SK-N-SH (cell line): ENCODE data around the gene WDR26. TPM values are rescaled to one million over a fixed set of nuclear protein-coding genes. Genes with fewer than 3 reads are reported as not detected.
A peak's percentile ranks its signal among the peaks of the same experiment; 100 is the strongest.

Source experiments
- CTCF ChIA-PET: fragments of 300-600, 350-600 bp; formaldehyde crosslinking; extraction: SDS; loops from one replicate; lab custom pipeline; 2021; lab: Yijun Ruan, JAX
- POLR2A ChIA-PET: fragments of 350-600 bp; sonication (Branson Sonifier 250); formaldehyde crosslinking; extraction: SDS; loops from one replicate; lab custom pipeline; 2020; ENCODE audit warnings: antibody characterized with exemption, inconsistent platforms; lab: Yijun Ruan, JAX
- DNase-seq: peaks from one replicate; pipeline ENCODE4 v3.0.0; 2012
- H2AFZ ChIP-seq: fragments of 200-600 bp; sonication (generic); 2 replicates; pipeline ENCODE4 v1.8.1; 2016; ENCODE audit warnings: antibody characterized with exemption, mild to moderate bottlenecking, low read depth
- H3F3A ChIP-seq: fragments of 200-600 bp; sonication (generic); replicated peaks from 2 replicates; pipeline ENCODE3; 2016; ENCODE audit warnings: antibody characterized with exemption, mild to moderate bottlenecking; ENCODE audit not compliant: insufficient read depth
- H3K27ac ChIP-seq, 2 experiments: fragments of 200-500 bp in 1 of 2; fragments of 200-600 bp in 1 of 2; sonication (Bioruptor generic) in 1 of 2; sonication (generic), shearing (Covaris generic) in 1 of 2; 2 replicates each; pipeline versions ENCODE4 v1.5.1 to v1.6.1; 2014 to 2016; ENCODE audit warnings: low read depth in 2 of 2, inconsistent platforms in 1 of 2, low read length in 1 of 2, mild to moderate bottlenecking in 1 of 2, mixed read lengths in 1 of 2
- H3K27me3 ChIP-seq: fragments of 200-600 bp; sonication (generic), shearing (Covaris generic); 2 replicates; pipeline ENCODE4 v1.6.1; 2016; ENCODE audit warnings: mixed run types; ENCODE audit not compliant: insufficient read depth
- H3K36me3 ChIP-seq, 2 experiments: fragments of 200-500 bp in 1 of 2; fragments of 200-600 bp in 1 of 2; sonication (Bioruptor generic) in 1 of 2; sonication (generic) in 1 of 2; replicated peaks in 1 of 2; 2 replicates each; pipeline versions ENCODE3 to v1.5.1; 2014 to 2016; ENCODE audit warnings: low read length in 1 of 2, mild to moderate bottlenecking in 1 of 2; ENCODE audit not compliant: insufficient read depth in 2 of 2, control insufficient read depth in 1 of 2
- H3K4me1 ChIP-seq, 2 experiments: fragments of 200-500 bp in 1 of 2; fragments of 200-600 bp in 1 of 2; sonication (Bioruptor generic) in 1 of 2; sonication (generic), shearing (Covaris generic) in 1 of 2; 2 replicates each; pipeline versions ENCODE4 v1.5.1 to v1.6.1; 2014 to 2016; ENCODE audit warnings: low read depth in 1 of 2, low read length in 1 of 2, mixed run types in 1 of 2; ENCODE audit not compliant: insufficient read depth in 2 of 2, control insufficient read depth in 1 of 2
- H3K4me2 ChIP-seq: fragments of 200-600 bp; sonication (generic), shearing (Covaris generic); 2 replicates; pipeline ENCODE4 v1.6.1; 2017; ENCODE audit warnings: mixed run types
- H3K4me3 ChIP-seq, 2 experiments: fragments of 200-500 bp in 1 of 2; fragments of 200-600 bp in 1 of 2; sonication (Bioruptor generic) in 1 of 2; sonication (generic), shearing (Covaris generic) in 1 of 2; 2 replicates each; pipeline versions ENCODE4 v1.5.1 to v1.8.1; 2014 to 2016; ENCODE audit warnings: low read depth in 2 of 2, inconsistent platforms in 1 of 2, low read length in 1 of 2, mild to moderate bottlenecking in 1 of 2, mixed read lengths in 1 of 2, moderate library complexity in 1 of 2
- H3K79me2 ChIP-seq: fragments of 200-600 bp; sonication (generic); 2 replicates; pipeline ENCODE4 v1.8.1; 2017; ENCODE audit warnings: mild to moderate bottlenecking; ENCODE audit not compliant: insufficient read depth
- H3K9ac ChIP-seq: fragments of 200-600 bp; sonication (generic); 2 replicates; pipeline ENCODE4 v1.6.1; 2017; ENCODE audit warnings: mixed run types
- H3K9me2 ChIP-seq: fragments of 200-600 bp; sonication (generic); 2 replicates; pipeline ENCODE4 v1.6.1; 2017; ENCODE audit warnings: mixed run types
- H3K9me3 ChIP-seq: fragments of 200-600 bp; sonication (generic); 2 replicates; pipeline ENCODE4 v1.6.1; 2017; ENCODE audit warnings: mixed run types, mild to moderate bottlenecking, moderate library complexity
- H4K20me1 ChIP-seq: fragments of 200-600 bp; sonication (generic); 2 replicates; pipeline ENCODE4 v1.6.1; 2017; ENCODE audit warnings: mild to moderate bottlenecking, mixed run types; ENCODE audit not compliant: insufficient read depth
- CHD2 ChIP-seq: fragments of 150-350 bp; IDR thresholded peaks from 2 replicates; pipeline ENCODE4 v1.6.1; 2018; ENCODE audit warnings: low read length; ENCODE audit not compliant: partially characterized antibody
- ELF1 ChIP-seq: IDR thresholded peaks from 2 replicates; pipeline ENCODE4 v1.4.0; 2012
- EP300 ChIP-seq, 2 experiments: IDR thresholded peaks; 2 replicates each; pipeline versions ENCODE4 v1.4.0 to v1.6.1; 2012; ENCODE audit warnings: borderline replicate concordance in 1 of 2, low read depth in 1 of 2, low read length in 1 of 2
- EZH2phosphoT487 ChIP-seq: fragments of 200-600 bp; sonication (generic); IDR thresholded peaks from 2 replicates; pipeline ENCODE4 v1.6.1; 2017; ENCODE audit warnings: low read depth, mixed run types, mild to moderate bottlenecking, antibody characterized with exemption, moderate library complexity, borderline replicate concordance
- FOSL2 ChIP-seq: IDR thresholded peaks from 2 replicates; pipeline ENCODE4 v1.4.0; 2012; ENCODE audit warnings: low read depth, mild to moderate bottlenecking, moderate library complexity, borderline replicate concordance
- FOXJ3 ChIP-seq: sonication (generic); formaldehyde crosslinking; IDR thresholded peaks from 2 replicates; pipeline ENCODE4 v1.5.1; 2020; ENCODE audit warnings: mild to moderate bottlenecking, missing genetic modification reagents
- GABPA ChIP-seq: IDR thresholded peaks from 2 replicates; pipeline ENCODE4 v1.4.0; 2012; ENCODE audit warnings: low read depth, mild to moderate bottlenecking
- GATA2 ChIP-seq: sonication (generic); formaldehyde crosslinking; IDR thresholded peaks from 2 replicates; pipeline ENCODE4 v1.5.0; 2020; ENCODE audit warnings: mild to moderate bottlenecking, missing genetic modification reagents
- JUND ChIP-seq: IDR thresholded peaks from 2 replicates; pipeline ENCODE4 v1.4.0; 2012
- MEF2A ChIP-seq: IDR thresholded peaks from 2 replicates; pipeline ENCODE4 v1.4.0; 2012; ENCODE audit warnings: low read depth, borderline replicate concordance
- MXI1 ChIP-seq: IDR thresholded peaks from 2 replicates; pipeline ENCODE4 v1.6.1; 2012; ENCODE audit warnings: mild to moderate bottlenecking, low read depth, low read length, improper control_type of control experiment
- NFIC ChIP-seq: IDR thresholded peaks from 2 replicates; pipeline ENCODE4 v1.4.0; 2012; ENCODE audit warnings: borderline replicate concordance
- NRF1 ChIP-seq: IDR thresholded peaks from 2 replicates; pipeline ENCODE4 v1.6.1; 2012; ENCODE audit warnings: low read depth, mild to moderate bottlenecking, low read length
- POLR2AphosphoS5 ChIP-seq: IDR thresholded peaks from 2 replicates; pipeline ENCODE4 v1.6.1; 2012; ENCODE audit warnings: low read depth, low read length
- RAD21 ChIP-seq: IDR thresholded peaks from 2 replicates; pipeline ENCODE4 v1.6.1; 2012; ENCODE audit warnings: mild to moderate bottlenecking, low read length
- RCOR1 ChIP-seq: fragments of 150-350 bp; IDR thresholded peaks from 2 replicates; pipeline ENCODE4 v1.6.1; 2017; ENCODE audit warnings: antibody characterized with exemption, low read length
- SIN3A ChIP-seq: IDR thresholded peaks from 2 replicates; pipeline ENCODE4 v1.6.1; 2012; ENCODE audit warnings: low read depth, mild to moderate bottlenecking, low read length, moderate library complexity, borderline replicate concordance
- SMC3 ChIP-seq: IDR thresholded peaks from 2 replicates; pipeline ENCODE4 v1.6.1; 2012; ENCODE audit warnings: low read depth, low read length, improper control_type of control experiment
- TAF1 ChIP-seq: IDR thresholded peaks from 2 replicates; pipeline ENCODE4 v1.6.1; 2012; ENCODE audit warnings: low read depth, mild to moderate bottlenecking, low read length, moderate library complexity, borderline replicate concordance
- TCF12 ChIP-seq: IDR thresholded peaks from 2 replicates; pipeline ENCODE4 v1.4.0; 2012
- TEAD4 ChIP-seq: IDR thresholded peaks from 2 replicates; pipeline ENCODE4 v1.4.0; 2012; ENCODE audit warnings: mild to moderate bottlenecking, borderline replicate concordance; ENCODE audit not compliant: insufficient read depth
- WGBS: methylation state at CpG from one replicate; pipeline ENCODE4 v1.1.6; 2017; ENCODE audit warnings: low lambda C conversion rate; 5-methylcytosine and 5-hydroxymethylcytosine counted together
- polyA plus RNA-seq, 3 experiments: library from polyadenylated mRNA; depleted of rRNA; stranded (reverse); fragments of >200 nt; gene quantifications; 2 replicates each; pipeline ENCODE4 v1.2.3, GENCODE V29; 2012
- TF ChIP-seq, protein P1 (sequence below): IDR thresholded peaks from 2 replicates; pipeline ENCODE4 v1.4.0; 2012; ENCODE audit warnings: low read depth
- TF ChIP-seq, protein P2 (sequence below): IDR thresholded peaks from 2 replicates; pipeline ENCODE4; 2012
- TF ChIP-seq, protein P3 (sequence below): fragments of 150-350 bp; IDR thresholded peaks from 2 replicates; pipeline ENCODE4 v1.6.1; 2016; ENCODE audit warnings: mild to moderate bottlenecking, low read depth, low read length
- TF ChIP-seq, protein P4 (sequence below): IDR thresholded peaks from 2 replicates; pipeline ENCODE4 v1.4.0; 2012; ENCODE audit warnings: low read depth, borderline replicate concordance

WDR26 gene
- polyA plus RNA-seq, 1 of the 3 experiments (the other 2 are of a cell fraction): 21.2 TPM

DNA sequence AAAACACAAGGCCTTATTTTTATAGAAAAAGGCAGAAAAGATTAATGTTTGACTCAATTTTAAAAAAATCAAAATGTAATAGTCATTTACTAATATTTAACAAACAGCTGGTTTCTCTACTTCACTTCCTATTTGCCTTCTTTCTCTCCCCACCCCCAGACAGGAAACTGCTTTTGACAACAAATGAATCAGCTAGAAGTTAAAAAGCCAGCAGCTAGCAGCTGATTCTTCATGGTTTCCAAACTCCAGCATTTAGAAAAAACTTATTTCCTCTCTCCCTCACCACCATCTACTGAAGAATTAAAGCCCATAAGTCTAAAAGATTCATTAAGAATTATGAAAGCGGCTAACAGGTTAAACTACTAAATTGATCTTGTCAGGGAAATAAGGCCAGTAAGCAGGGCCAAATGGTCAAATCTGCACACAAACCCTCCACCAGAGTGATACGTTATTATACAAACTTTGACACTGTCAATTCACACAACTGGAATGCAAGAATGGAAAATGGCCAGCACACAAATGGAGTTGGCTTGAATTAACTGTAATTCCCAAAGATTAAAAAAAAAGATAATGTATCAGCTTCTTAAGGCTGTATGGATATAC lies 4.0 kb downstream of the WDR26 start:
- H3K9me2 ChIP-seq: no peaks in the 10 kb centered on the region
- H3K79me2 ChIP-seq: peaks cover 88% of the 10 kb centered on the region
- TF ChIP-seq MEF2A: no peak
- TF ChIP-seq NFIC: peak; percentile 39; the same call in 1 of the 2 replicates
- no peak for TF ChIP-seq RAD21
- TF ChIP-seq JUND: peak; percentile 13; the same call in 1 of the 2 replicates
- TF ChIP-seq FOSL2: peak; percentile 62; the same call in 1 of the 2 replicates
- TF ChIP-seq, protein P1, sequence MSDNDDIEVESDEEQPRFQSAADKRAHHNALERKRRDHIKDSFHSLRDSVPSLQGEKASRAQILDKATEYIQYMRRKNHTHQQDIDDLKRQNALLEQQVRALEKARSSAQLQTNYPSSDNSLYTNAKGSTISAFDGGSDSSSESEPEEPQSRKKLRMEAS: no peak
- peak; percentile 59; the same call in 1 of the 2 replicates for TF ChIP-seq SIN3A
- peak; percentile 62 for TF ChIP-seq TCF12
- TF ChIP-seq ELF1: peak; percentile 50; the same call in 1 of the 2 replicates
- no peak for TF ChIP-seq SMC3
- TF ChIP-seq RCOR1: no peak
- TF ChIP-seq, protein P2, sequence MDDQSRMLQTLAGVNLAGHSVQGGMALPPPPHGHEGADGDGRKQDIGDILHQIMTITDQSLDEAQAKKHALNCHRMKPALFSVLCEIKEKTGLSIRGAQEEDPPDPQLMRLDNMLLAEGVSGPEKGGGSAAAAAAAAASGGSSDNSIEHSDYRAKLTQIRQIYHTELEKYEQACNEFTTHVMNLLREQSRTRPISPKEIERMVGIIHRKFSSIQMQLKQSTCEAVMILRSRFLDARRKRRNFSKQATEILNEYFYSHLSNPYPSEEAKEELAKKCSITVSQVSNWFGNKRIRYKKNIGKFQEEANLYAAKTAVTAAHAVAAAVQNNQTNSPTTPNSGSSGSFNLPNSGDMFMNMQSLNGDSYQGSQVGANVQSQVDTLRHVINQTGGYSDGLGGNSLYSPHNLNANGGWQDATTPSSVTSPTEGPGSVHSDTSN: peak; percentile 44
- peak; percentile 21; the same call in 1 of the 2 replicates for TF ChIP-seq POLR2AphosphoS5
- POLR2A ChIA-PET: no interaction called here
- CTCF ChIA-PET: interaction anchor here (1.6 to 3.9 kb wide), 3 partner anchors 13 to 29 kb away, joined by 3 to 11 read pairs (median 5); no protein-coding TSS in a partner anchor
- H3K27ac ChIP-seq: peak overlapping the region; percentile 79 to 81; a peak in 3 of 4 replicates
- 19% methylated on average over 2 of the region's 2 CpGs for WGBS
- peaks cover 51% of the 10 kb centered on the region for H3F3A ChIP-seq
- no peak overlapping the region for H2AFZ ChIP-seq
- no peaks in the 10 kb centered on the region for H3K9me3 ChIP-seq
- peaks cover 27 to 40% of the 10 kb centered on the region in 2 experiments for H3K4me1 ChIP-seq
- peak overlapping the region; percentile 76; the same call in 1 of the 2 replicates for H3K4me2 ChIP-seq
- peaks cover 52% of the 10 kb centered on the region for H4K20me1 ChIP-seq
- peak overlapping the region; percentile 17 to 67; a peak in 3 of 4 replicates for H3K4me3 ChIP-seq
- H3K9ac ChIP-seq: peak overlapping the region; percentile 3; the same call in 1 of the 2 replicates
- no peaks in the 10 kb centered on the region for H3K27me3 ChIP-seq
- H3K36me3 ChIP-seq: peaks cover 49 to 59% of the 10 kb centered on the region in 2 experiments
- no peak for DNase-seq

DNA sequence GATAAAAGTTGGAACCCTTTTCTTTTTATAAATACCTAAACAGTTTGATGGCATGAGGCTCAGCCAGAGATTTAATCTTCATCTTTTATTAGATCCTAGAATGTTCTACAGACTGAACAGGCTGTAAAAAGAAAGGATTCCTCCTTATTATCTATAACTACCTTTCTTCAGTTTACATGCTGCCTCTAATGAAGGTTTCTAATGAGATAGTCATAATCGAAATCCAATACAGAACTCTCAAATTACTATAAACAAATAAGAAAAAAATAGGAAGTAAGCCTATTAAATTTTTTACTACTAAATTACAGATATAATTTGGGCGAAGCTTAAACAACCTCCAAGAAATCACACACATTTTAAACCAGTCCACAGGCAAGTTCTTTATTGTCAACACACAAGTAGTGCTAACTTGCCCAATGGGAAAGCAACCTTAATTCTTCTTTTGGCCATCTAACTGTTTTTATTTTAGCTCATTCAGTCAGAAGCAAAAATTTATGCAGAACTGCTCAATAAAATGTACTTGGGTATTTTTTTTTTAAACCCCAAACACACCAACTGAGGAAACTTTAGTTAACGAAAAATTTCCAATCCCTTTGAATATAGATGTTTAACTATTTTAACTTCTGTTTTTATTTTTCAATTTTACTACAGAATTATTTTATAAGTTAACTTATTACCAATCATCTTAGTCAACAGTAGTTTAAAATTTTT lies 4.8 kb downstream of the WDR26 start:
- Histone ChIP-seq H3K9me2 (no peaks in the 10 kb centered on the region), H3K27ac (peak overlapping the region; percentile 58 to 81)
- TF ChIP-seq EP300 (IDR thresholded peaks at IDR 0.05; ENCODE audit: borderline replicate concordance in 1 of 2, low read depth in 1 of 2, low read length in 1 of 2) (no peak), GABPA (no peak), GATA2 (CRISPR knock-in tag) (no peak), ELF1 (no peak), TEAD4 (no peak), NRF1 (no peak), EZH2phosphoT487 (no peak), CHD2 (no peak), MXI1 (no peak), TAF1 (no peak), POLR2AphosphoS5 (no peak), FOXJ3 (CRISPR knock-in tag) (no peak), SMC3 (no peak), RAD21 (no peak)
- TF ChIP-seq, protein P3, sequence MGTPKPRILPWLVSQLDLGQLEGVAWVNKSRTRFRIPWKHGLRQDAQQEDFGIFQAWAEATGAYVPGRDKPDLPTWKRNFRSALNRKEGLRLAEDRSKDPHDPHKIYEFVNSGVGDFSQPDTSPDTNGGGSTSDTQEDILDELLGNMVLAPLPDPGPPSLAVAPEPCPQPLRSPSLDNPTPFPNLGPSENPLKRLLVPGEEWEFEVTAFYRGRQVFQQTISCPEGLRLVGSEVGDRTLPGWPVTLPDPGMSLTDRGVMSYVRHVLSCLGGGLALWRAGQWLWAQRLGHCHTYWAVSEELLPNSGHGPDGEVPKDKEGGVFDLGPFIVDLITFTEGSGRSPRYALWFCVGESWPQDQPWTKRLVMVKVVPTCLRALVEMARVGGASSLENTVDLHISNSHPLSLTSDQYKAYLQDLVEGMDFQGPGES: no peak
- TF ChIP-seq, protein P4, sequence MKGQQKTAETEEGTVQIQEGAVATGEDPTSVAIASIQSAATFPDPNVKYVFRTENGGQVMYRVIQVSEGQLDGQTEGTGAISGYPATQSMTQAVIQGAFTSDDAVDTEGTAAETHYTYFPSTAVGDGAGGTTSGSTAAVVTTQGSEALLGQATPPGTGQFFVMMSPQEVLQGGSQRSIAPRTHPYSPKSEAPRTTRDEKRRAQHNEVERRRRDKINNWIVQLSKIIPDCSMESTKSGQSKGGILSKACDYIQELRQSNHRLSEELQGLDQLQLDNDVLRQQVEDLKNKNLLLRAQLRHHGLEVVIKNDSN: no peak

More for the DNA sequence above, 4.8 kb downstream of the WDR26 start:
- Histone ChIP-seq H3K4me3 (no peak overlapping the region), H3K79me2 (peaks cover 88% of the 10 kb centered on the region), H3K36me3 (peaks cover 58 to 68% of the 10 kb centered on the region in 2 experiments), H3K4me1 (peaks cover 28 to 34% of the 10 kb centered on the region in 2 experiments), H3K27me3 (no peaks in the 10 kb centered on the region), H2AFZ (no peak overlapping the region), H3K4me2 (0 out of 2 replicates have a peak overlapping the region, but pooled peaks have one; percentile 27), H3K9me3 (no peaks in the 10 kb centered on the region), H3K9ac (no peak overlapping the region), H4K20me1 (peaks cover 59% of the 10 kb centered on the region), H3F3A (peaks cover 48% of the 10 kb centered on the region)
- CTCF ChIA-PET: interaction anchor here (3.9 kb wide), 1 partner anchor 28 kb away, joined by 11 read pairs; no protein-coding TSS in a partner anchor
- no peak for DNase-seq
- POLR2A ChIA-PET: no interaction called here
- 84% methylated on average over 3 of the region's 3 CpGs for WGBS
